SK-N-MC (cell line): ENCODE measurements around the gene SOX6.

Experiments
- EZH2 ChIP-seq: fragments of 200-600 bp; sonication (generic); IDR thresholded peaks from one replicate; pipeline ENCODE4 v1.6.1; 2017; ENCODE audit warnings: antibody characterized with exemption
- FOXP2 ChIP-seq: optimal IDR thresholded peaks from 2 replicates; pipeline ENCODE3; 2011; ENCODE audit warnings: mild to moderate bottlenecking, moderate library complexity; ENCODE audit not compliant: insufficient read depth; ENCODE audit errors: extremely low read length, control extremely low read depth
- POLR2AphosphoS5 ChIP-seq: IDR thresholded peaks from 2 replicates; pipeline ENCODE4 v1.6.1; 2012; ENCODE audit warnings: mild to moderate bottlenecking, low read depth, low read length, borderline replicate concordance

GRCh38 chr11:16011396-16011795 is 344.9 kb downstream of the SOX6 start:
- TF ChIP-seq POLR2AphosphoS5 (no peak), EZH2 (no peak), FOXP2 (no peak)
